GM18502 (cell line): ENCODE data around the gene HLCS.

Source experiments
- ATAC-seq: cut with Tn5 transposase; IDR thresholded peaks from one replicate; pipeline ENCODE4 v1.9.1; 2021; ENCODE audit warnings: mild to moderate bottlenecking; ENCODE audit not compliant: unreplicated experiment, poor library complexity

HLCS gene

DNA sequence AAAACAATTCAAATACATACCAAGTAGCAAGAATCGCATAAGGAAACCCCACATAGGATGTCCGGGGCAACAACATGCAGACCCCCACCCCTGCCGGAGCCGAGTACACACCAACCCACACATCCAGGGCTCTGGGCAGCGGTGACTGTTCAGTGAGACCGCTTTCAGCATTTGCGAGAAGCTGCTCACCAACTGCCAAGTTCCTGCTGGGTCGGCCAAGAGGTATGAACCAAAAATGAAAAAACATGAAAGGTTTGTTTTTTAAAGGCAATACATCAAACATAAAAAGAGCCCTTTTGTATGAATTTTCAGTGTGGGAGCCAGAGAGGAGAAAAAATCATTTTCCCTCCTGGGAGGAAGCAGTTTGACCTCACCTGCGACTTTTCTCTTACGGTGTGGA is 175.3 kb downstream of the HLCS start:
- ATAC-seq: no peak

DNA sequence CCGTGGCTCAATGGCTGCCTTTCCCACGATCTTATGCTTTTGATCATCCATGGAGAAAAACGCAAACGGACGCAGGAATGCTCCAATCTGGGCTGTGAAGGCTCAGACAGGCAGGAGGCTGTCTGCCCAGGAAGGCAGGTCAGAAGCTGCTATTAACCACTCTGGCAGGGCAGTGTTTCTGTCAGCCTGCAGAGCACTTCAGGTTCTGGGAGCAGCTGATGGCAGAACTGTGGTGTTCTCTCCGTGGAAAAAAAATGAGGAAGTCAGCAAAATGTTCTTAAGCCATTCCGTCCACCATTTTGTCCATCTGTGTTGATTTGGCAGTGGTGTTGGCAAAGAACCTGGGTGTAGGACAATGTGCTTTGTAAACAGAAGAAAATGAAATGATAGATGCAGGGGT is 175.9 kb downstream of the HLCS start:
- no peak for ATAC-seq

DNA sequence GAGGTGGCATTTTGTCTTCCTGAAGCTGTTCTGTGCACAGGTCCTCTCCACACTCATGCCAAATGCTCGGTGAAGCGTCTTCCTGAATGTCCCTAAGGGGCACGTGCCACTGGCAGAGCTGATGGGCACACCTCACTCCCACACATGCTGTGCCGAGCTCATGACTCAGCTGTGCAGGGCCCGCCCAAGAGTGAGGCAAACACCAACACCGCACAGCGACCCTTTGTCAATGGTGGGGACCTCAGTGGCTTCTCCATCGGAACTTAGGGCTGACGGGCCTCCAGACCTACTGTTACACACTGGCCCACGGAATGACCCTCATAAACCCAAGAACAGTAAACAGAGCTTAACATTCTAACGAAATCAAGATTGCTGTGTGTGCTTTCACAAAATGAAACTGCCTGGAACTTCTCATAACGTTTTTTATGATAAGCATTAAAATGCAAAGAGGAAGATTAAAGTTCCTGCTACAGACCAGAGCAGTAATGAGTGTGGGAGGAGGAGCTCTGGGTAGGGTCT is 178.3 kb downstream of the HLCS start:
- ATAC-seq: no peak

DNA sequence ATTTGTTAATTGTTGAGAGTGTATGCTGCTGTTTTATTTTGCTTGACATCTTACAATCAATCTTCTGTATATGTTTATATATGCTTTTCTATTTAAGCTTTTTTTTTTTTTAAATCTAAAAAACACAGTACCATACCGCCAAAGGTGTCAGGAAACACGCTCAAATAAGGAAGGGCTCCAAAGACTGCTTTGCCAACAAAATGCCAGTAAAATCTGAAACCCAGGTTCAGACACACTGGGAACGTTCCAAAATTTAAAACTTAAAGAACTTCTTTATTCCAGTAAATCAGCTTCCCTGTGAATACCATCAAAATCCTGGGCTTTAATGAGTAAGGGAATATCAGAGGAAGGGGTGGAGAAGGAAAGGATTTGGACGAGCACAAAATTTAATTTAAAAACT is 180.3 kb downstream of the HLCS start:
- ATAC-seq: no peak

DNA sequence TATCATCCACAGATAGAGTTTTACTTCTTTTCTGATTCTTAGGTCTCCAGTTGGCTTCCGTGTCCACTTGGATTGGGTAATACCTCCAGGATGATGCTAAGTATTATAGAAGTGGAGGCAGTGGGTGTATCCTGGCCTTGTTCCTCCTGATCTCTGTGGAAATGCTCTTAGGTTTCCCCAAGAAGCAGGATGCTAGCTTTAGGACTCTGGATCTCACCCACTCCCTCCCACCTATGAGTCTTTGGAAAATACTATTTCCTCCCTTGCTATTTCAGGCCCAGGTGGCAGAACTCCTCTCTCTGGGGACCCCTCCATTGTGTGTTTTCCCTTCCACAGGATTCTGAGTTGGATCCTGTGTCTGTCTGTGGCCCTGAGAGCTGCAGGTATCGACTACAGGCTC is 180.9 kb downstream of the HLCS start:
- no peak for ATAC-seq

DNA sequence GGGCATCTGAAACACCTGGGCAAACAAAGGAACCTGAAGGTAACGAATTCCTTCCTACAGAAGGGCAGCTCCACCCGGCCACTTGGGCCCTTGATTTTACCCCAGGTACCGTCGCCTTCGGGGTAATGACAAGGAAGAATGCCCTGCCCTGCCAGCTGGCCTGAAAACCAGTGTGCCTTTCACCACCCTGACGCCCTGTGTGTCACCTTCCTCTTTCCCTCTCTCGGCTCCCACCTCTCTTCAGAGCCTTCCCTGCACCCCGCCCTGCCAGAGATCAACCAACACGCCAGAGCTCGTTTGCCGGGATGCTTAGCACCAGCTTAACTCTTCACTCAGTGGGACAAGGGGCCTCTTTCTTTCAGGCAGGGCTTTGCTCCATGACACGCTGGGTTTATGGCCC is 181.5 kb downstream of the HLCS start:
- no peak for ATAC-seq

DNA sequence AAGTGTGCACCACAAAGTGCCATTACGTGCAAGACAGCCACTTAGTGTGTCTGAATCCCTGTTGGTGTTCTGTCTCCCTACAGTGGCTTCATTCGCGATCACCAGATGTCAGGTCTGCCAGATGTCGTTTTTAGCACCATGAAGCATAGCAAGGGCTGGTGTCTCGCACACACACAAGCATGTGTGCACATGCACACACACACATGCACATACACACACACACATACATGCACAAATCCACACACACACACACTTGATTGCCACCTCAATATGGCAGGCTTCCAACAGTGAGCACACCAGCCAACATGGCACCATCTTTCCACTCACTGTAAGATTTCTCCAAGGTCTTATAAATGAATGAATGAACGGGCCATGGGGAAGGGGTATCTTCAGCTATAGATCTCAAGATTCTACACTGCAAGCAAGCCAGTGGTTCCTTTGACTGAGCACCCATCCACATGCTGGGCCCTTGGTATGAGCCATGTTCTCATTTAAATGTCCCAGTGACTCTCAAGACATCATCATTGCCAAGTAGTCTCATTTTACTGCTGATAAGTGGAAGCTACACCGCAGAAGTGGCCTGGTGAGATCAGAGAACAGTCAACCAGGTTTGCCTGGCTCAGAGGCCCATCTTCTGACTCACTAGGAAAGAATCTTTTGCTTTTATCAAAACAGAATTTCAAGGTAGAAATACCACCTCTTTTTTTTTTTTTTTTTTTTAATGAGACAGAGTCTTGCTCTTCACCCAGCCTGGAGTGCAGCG is 182.7 kb downstream of the HLCS start:
- no peak for ATAC-seq

DNA sequence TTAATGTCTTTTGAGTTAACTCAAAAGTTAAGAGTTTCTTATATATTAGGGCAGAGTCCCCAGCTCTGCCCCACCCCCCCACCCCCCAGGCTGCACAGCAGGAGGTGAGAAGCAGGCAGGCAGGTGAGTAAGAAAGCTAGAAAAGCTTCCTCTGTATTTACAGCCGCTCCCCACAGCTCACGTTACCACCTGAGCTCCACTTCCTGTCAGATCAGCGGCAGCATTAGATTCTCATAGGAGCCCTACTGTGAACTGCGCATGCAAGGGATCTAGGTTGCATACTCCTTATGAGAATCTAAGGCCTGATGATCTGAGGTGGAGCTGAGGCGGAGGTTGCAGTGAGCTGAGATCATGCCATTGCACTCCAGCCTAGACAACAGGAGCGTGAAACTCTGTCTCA is 185.6 kb downstream of the HLCS start:
- ATAC-seq: no peak

DNA sequence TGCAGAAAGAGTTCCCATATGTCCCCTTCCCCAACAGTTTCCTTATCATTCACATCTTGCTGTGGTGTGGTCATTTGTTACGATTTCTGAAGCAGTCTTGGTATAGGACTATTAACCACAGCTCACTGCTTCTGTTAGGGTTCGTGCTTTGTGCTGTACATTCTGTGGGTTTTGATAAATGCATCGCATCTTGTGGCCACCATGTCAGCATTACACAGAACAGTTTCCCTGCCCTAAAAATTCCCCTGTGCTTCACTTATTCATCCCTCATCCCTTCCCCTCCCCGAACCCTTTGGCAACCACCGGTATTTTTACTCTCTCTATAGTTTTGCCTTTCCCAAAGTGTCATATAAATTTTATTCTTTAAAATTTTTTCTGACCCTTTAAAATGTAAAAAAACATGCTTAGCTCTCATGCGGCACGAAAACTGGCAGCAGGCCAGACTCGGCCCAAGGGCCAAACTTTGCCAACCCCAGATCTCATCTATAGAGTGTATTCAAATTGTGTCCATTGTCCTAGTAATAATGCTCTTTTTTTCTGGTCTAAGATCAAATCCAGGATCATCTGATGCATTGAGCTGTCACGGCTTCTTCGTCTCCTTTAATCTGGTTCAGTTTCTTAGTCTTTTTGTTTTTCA is 189.4 kb downstream of the HLCS start:
- no peak for ATAC-seq

DNA sequence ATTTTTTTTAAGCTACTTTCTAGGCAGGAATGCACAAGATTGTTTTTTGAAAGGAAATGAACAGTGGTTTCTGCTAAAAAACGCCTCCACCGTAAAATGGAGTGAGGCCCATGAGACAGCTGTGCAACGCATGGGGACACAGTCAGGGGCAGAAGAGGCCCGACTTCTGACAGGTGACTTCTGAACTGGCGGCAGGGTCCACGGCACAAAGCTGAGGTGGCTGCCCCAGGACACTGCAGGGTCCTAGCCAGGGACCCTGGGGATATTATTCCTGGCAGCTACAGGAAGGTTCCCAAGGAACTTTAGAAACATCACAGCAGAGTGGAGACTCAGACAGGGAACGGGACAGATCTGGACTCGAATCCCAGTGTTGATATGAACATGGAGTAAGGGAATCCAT is 192.5 kb downstream of the HLCS start:
- ATAC-seq: no peak

DNA sequence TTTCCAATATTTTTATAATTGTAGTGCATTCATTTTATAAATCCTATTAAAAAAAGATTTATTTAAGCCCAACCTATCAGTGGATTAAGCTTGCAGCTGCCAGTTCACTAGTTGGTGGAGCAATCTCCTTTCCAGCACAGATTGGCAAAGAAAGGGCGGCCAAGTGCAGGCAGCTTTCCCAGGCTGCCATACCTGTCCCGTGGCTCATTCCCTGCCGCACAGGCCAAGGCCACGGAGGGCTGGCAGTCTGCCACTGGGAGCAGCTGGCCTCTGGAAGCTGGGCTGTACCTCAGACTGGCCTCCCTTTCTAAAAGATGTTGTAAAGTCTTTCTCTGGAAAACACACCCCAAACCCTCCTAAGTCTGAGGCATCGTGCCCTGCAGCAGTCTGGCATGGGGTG is 193.4 kb downstream of the HLCS start:
- no peak for ATAC-seq

DNA sequence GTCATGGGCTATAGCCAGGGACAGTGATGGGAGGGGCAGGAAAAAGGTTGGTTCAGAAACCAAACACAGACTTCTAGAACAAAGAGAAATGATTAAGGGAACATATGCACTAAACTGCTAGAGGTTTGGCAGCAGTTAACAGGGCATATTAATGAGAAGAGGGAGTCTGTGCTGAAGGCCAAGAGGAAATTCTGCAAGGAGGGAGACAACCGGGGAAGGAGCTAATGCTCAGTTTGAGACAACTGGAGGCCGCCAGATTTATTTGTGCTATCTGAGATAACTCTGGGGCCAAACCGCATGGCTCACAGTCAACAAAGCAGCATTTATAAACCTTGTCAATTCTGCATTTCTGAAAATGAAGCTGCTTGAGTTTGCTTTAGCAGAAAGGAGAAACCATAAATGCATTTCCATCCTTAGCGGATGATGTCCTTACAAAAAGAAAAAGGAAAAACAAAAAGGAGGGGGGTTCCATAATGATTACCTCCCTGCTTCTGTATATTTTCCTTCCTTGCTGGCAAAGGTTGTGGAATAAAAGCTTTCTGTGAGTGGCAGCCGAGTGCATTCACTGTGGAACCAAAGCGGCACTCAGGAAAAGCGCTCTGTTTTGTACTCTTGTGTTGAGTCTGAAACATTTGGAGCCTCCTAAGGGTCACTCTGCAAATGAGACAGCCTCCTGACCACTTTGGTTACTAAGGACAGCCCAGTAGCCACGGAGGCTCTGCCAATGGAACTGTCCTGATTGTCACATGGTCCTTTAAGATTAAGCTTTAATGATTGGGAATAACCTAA is 197.2 kb downstream of the HLCS start:
- ATAC-seq: no peak

DNA sequence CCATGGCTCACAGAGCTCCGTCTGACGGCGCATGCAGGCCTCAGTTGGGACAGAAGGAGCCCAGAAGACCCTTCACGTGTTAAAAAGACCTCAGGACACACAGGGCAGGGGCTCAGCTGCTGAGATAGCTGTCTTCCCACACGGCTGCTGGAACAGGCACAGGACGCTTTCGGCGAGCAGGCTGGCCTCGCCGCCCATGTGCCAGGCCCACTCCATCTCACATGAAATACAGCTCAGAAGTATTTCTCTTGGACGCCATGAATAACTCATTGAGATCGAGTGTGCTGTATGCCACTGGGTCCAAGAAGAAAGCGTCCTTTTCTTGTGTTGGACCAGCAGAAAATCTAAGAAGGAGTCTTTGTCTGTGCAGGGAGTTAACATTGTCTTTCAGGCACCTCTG is 198.0 kb downstream of the HLCS start:
- ATAC-seq: no peak

DNA sequence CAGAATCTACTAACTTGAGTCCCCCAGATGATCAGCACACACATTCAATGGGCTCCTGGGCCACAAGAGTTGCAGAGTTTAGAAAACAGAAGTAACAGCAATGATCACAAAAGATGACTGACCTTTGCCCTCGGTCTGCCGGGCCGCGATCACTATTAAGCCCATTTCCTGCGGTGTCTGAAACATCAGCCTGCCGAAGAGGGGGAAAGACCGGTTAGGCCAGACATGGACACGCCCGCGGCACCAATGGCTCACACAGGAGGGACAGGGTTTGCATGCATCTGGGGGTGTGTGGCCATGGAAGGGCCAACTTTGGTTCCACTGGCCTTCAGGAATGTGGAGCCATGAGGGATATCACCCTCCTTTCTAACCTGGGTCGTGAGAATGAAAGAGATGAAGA is 199.4 kb downstream of the HLCS start:
- ATAC-seq: no peak

DNA sequence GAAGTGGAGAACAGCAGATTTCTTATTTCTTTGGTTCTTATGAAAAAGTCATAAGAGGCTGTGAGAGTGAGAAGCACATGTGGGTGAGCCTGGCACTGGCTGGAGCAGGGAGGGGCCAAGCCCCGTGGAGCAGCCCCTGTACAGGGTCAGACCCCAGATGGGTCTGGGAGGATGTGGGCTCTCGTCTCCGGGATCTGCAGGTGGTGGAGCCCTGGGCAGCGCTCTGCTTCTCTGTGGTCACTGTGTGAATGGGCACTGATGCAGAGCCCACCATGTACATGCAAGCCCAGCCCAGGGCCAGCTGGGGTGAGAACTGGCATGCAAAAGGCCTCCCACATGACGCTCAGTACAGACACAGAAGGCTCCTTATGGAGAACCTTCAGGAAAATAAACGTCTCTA is 200.0 kb downstream of the HLCS start:
- no peak for ATAC-seq

DNA sequence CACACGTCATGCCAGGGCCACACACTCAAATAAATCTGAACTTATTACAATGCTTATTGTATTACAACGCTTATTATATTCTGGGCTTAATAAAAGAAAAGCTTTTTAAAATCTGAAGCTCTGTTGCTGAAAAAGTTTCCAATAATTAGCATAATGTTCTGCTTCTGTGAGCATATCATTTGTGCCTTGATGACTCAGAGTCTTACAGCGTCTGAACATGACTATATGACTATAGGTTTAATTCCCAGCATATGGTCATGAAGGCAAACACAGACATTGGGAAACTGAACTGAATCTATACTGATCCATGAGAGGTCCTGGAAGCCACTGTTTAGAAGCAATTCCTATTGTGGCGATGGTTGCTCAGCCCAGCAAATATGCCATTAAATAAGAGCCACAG is 201.2 kb downstream of the HLCS start:
- ATAC-seq: no peak

DNA sequence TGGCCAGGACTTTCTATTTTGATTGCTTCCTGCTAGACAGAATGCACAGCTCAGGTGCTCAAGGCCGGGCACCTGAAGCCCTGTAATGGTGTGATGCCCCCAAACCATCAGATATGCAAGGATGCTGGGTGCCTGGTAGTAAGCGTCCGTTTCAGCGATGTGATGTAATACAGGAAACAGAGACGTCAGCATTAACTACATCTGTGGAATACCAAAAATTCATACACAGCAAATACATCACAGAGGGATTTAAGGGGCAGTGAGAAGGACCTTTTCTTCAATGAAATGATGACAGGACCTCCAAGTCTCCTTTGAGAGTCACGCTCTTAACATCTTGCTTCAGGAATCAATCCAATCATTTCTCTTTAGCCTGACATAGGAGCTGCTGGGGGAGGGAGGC is 203.2 kb downstream of the HLCS start:
- no peak for ATAC-seq

DNA sequence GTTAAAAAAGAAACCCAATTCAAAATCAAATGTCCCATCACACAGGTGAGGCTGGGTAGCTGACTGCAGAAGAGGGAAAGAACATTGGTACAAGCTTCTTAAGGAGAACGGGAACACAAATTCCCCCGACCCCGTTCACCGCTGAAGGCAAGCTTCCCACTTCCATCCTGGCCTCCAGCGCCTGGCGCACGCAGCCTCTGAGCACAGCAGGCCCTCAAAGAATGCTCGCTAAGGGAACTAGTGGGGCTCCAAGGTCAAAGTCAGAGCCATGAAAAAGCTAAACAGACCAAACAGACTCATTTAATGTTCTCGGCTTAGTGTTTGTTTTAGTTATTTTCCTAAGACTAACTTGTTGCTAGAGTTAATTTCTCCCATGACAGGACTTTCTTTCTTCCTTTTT is 203.8 kb downstream of the HLCS start:
- no peak for ATAC-seq

DNA sequence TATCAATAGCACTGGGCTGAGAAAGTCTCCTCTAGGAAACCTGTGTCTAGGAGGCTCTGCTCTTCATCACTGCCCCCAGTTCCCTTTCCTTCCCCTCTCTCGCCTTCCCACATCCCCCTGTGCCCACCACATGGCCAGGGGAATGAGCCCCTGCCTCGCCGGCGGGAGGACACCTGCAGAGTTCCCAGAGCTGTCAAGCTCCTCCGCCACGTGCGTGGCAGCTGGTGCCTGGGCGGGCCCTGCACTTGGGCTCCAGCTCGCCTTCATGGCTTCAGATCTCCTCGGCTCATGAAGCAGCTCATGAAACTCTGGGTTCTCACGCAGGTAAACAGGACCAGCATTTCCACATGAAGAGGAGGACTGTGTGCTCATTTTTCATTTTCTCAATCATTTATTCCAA is 204.8 kb downstream of the HLCS start:
- ATAC-seq: no peak

DNA sequence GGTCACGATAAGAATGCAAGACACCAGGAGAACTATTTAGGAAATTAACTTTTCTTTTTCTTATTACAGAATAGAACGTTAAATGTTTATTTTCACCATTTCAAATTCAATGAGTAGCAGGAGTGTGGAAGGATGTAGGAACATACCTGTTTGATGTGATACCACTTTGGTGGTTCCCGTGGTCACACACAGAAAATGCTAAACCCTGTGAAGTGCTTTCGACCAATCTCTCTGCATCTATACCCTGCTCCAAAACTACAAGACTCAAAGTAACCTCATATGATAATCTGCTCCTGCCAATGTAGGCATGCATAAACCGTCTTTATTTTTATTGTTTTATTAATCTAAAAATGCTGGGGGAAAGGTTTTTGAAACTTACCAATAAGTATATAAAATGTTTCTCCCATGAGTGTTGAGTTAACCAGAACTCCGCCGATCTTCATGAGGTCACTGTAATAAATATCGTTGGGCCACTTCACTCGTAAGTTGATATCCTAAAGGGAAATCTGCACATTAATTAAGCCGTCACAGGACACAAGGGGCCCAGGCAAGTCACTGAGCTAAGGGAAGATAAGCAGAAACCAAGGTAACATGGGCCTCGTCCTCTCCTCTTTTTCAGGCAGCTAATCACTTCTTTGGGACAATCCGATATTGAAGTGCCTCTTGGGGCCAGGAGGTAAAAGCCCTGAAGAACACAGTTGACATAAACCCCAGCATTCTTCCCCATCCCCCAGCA is 207.0 kb downstream of the HLCS start:
- no peak for ATAC-seq

DNA sequence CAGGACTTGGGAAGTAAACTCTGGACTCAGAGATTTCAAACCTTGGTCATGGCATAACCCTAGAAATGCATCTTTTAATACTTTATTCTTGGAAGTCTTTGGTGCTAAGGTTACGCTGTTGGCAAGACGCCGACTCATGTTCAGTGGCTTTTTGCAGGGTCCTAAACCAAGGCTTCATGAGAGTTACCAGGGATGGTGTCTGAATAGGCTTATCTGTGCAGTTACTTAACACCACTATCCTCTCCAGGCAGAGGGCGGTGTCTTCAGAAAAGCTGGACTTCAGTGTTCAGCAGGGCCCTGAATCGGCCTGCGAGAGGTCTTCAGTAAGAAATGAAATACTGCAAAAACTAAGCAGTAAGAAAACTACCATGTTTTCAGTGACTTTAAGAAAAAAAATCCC is 209.3 kb downstream of the HLCS start:
- no peak for ATAC-seq
